Activated CD8-positive, alpha-beta memory T cell treated with anti-CD3 and anti-CD28 coated beads for 1 hour (primary cell): ENCODE data around the gene PHLDA2.
A peak's percentile ranks its signal among the peaks of the same experiment; 100 is the strongest.
"Not testable (repeated sequence)": the region's sequence is repeated elsewhere in the genome, so short reads cannot be mapped to it uniquely, and the experiment has no call there.

Experiments used
- DNase-seq, 2 donors: peaks; one replicate each; pipeline ENCODE4 v3.0.0-alpha.2; 2020; ENCODE audit warnings: low read depth in 1 of 2; ENCODE audit errors: extremely low read depth in 1 of 2

The PHLDA2 gene

DNA sequence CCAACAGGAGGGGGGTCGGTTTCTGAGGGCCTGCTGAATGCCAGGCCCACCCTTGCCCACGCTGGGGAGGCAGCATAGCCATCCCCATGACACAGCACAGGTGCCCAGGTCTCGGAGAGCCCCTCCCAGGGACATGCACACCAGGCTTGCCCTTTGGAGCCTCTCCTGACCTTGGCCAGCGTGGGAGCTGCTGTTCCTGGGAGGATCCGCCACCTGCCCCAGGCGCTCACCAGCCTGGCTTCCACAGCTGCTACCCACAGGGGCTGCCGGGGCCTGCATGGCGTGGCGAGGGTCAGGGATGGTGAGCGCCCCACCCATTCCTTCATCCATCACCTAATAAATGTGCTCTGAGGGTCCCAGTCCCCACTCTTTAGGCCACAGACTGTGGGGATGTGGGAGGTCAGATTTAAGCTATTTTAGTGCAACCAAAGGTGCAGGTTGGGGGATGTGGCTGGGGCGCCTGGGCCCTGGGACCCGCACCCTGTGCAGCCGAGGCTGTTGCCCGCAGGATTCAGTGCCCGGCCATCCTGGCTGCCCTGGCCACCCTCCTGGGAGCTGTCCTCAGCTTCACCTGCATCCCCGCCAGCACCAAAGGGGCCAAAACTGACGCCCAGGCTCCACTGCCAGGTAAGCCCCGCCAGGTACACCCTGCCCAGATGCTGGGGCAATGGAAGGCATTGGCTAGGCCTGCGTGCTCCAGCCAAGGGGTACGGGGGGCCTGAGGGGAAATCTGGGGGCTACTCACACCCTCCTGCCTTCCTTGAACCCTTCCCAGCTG, 12.9 kb downstream of the PHLDA2 start:
- DNase-seq: no peak

DNA sequence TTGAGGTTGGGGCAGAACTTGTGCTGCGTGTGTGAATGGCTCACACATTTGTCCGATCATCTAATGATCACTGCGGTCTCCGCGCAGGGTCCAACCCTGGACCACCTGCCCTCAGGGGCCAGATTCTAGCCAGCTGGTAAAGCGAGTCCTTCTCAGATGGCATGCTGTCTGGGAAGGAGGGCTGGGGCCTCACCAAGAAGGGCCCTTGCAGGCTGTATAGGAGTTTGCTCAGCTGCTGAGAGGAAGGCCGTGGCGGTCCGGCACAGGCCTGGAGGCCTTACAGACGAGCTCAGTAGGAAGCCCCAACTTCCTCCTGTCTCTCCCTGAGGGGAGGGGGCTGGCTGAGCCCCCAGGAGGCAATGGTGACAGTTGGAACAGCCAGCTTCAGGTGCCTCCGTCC, 13.7 kb downstream of the PHLDA2 start:
- DNase-seq: no peak

DNA sequence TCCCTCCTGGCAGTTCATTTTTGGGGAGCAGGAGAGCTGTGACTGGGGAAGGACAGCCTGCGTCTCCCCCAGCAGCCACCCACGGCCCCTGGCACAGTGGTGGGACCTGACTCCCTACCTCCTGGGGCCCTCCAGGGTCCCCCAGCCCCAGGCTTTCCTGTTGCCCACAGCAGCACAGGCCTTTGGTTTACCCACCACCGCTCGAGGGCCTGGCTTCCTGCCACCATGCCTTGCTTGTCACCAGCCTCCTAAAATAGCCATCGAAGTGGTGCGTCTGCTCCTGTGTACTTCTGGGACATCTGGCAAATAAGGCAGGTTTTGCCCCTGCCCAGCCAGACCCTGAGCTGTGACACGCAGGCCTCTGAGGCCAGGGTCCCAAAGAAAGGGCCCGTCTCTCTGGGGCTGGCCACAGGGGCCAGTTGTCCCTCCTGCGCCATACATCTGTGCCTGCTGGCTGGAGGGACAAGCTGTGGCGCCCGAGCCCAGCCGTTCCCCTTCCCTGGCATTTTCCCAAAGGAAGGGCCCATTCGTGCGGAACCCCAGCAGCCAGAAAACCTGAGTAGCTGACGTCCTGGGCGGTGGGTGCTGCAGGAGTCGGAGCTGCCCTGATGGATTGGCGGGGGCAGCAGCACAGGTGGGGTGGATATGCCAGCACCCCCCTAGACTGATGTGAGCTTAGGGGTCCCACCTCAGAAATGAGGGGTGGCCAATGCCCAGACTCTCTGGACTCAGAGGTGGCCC, 14.6 kb downstream of the PHLDA2 start:
- DNase-seq: no peak

DNA sequence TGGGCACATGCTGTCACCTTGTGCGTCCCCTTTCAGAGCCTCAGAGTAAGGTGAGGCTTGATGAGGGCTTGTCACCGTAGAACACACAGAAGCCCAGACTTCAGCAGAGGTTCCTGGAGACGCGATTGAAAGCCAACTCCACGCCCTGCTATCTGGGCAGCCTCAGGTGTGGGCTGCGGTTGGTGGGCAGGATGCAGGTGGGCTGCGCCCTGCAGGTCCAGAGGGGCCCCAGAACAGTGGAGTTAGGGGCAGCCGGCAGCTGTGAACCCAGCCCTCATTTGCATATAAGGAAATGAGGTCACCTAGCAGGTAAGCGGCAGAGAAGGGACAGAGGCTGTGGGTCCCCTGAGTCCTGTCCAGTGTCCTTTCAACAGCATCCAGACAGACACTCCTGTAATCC, 15.4 kb downstream of the PHLDA2 start:
- no peak for DNase-seq

DNA sequence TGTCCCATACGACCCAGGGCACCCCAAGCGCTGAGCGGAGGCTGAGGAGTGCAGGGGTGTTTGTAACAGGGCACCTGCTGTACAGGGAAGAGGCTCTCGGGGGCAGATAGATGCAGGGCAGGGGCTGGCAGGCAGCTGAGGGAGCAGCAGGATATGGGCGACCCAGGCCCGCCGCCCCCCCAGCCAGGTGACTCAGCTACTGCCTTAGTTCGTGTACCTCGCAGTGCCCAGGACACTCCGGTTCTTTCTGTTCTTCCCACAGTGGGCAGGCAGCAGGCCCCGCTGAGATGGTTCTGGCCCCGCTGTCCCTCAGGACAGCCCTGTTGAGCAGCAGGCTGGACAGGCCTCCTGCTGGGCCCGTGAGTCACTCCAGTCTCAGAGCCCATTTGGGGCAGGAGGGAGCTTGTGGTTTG, 16.2 kb downstream of the PHLDA2 start:
- no peak for DNase-seq

DNA sequence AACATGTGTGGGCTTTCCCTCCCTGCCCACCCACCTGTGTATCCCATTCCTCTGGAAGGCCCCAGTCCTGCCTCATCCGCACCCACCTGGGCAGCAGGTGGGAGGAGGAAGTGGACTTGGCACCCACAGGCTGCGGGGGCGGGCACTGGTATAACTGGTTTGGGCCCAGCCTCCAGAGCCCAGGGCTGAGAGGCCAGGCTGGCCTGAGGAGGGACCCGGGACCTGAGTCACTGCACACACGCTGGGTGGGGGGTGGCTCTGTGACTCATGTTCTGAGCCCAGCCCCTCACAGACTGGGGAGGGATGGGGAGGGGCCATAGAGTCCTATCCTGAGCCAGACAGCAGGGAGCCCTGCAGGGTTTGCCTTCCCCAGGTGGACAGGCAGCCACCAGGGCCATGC, 16.7 kb downstream of the PHLDA2 start:
- DNase-seq: no peak

DNA sequence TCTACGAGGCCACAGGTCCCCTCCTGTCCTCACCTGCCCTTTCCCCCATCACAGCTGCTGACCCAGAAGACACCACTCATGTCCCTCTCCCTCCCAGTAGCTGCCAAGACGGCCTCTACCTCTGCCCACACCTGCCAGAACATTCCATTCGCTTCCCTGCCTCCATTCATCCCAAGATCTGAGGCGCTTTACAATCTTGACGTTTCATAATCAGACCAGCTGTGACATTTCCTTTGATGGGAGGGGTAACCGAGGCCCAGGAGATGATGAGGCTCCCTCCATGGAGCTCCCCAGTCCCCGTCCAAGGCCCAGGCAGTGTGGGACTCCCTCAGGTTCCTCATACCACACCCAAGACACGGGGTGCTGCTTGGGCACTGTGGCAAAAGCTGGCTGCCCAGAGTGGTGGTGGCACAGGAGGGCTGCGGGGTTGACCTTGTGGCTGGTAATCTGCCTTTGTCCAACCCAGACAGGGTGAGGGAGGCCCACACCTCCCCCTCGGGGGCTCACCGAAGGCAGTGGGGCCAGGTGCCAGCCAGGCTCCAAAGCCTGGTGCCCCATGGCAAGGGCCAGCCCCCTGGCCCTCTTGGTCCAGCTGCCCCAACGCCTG, 17.3 kb downstream of the PHLDA2 start:
- no peak for DNase-seq

DNA sequence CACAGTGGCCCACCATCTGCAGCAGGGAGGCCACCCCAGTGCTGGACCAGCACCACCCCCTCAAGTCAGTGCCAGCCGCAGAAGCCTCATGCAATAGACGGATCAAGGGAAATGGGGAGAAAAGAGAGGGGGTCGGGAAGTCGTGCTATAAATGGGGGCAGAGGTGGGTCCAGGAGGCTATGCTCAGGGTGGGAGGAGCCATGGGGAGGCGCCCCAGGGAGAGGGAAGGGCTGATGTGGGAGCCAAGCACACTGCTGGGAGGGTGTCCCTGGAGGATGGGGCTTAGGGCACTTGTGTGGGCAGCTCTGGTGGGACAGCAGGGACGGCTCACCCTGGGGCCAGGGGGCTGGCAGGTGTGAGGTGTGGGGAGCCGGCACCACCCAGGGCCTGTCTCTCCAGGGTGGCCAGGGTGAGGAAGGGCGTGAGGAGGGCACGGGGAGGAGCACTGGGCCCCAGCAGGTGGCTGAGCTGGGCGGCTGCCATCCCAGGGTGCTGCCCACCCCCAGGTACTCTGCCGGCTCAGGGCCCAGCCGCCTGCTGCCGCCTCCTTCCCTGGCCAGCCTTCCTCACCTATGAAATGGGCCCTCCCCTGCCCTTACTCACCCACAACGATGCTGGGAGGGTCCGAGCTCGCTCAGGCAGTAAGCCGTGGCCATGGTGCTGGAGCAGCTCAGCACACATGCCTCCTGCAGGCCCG, 18.0 kb downstream of the PHLDA2 start:
- no peak for DNase-seq

DNA sequence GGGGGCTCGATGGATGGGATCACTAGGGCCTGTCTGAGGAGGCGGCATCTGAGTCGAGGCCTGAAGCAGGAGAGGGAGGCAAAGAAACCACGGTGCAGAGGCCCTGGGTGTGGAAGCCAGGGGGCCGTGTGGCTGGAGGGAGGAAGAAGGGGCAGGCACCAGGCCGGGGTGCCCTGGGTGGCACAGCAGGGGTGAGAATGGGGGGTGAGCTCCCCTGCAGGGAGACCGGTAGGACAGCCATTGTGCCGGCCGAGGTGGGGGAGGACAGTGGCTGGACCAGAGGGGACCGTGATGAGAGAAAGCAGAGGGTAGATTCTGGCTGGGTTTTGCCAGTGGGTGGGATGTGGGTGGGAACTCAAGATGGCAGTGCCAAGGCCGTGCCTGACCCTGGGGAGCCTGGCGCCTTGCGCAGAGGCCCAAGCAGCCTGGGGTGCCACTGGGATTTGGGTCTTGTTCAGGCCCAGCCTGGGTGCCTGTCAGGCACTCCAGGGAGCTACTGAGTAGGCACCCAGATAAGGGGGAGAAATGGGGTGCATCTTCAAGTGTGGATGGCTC, 18.7 kb downstream of the PHLDA2 start:
- no peak for DNase-seq

DNA sequence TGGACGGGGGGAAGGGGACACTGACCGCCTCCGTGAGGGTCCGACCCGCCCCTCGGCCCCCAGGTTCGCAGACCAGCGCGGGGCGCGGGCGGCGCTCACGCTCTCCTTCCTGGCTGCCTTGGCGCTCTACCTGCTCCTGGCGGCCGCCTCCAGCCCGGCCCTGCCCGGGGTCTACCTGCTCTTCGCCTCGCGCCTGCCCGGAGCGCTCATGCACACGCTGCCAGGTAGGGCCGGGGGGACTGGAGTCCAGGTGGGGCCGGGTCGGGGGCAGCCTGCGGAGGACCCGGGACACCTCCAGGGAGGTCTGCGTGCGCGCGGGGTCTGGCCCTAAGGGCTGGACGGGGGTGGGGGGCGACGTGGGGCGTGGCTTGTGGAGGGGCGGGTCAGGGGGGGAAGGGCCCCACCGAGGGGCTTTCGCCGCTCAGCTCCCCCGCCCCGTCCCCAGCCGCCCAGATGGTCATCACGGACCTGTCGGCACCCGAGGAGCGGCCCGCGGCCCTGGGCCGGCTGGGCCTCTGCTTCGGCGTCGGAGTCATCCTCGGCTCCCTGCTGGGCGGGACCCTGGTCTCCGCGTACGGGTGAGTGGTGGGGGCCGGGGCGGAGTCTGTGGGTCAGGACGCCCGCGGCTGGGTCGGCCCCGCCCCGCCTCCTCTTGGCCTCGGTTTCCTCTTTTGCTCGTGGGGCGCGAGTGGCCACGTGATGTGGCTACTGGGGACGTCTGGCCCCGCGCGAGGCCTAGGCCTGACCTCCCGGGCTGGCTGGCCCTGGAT, 19.9 kb downstream of the PHLDA2 start:
- DNase-seq: no peak

DNA sequence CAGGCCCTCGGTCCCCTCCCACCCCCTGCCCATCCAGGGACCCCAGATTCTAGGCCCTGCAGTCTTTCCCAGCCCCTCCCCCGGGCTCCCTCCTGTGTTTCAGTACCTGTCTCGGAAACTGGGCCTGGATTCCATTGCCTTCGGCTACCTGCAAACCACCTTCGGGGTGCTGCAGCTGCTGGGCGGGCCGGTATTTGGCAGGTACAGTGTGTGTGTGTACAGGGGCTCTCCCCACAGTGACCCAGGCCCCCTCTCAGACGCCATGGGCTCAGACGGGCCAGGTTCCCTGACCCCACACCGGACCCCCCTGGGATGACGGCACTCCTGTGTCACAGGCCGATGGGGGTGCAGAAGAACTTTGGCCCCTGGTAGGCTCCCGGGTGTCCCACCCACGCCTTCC, 21.1 kb downstream of the PHLDA2 start:
- no peak for DNase-seq

DNA sequence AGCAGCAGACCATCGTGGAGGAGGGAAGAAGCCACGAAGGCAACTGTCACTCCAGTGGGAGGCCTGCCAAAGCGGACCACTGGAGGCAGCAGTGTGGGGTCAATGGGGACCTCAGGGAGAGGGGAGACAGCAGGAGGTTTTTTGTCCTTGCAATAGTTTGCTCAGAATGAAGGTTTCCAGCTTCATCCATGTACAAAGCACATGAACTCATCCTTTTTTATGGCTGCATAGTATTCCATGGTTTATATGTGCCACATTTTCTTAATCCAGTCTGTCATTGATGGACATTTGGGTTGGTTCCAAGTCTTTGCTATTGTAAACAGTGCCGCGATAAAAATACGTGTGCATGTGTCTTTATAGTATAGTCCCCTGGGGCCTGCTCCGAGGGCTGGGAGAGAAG, 23.9 kb downstream of the PHLDA2 start:
- not testable (repeated sequence) for DNase-seq

DNA sequence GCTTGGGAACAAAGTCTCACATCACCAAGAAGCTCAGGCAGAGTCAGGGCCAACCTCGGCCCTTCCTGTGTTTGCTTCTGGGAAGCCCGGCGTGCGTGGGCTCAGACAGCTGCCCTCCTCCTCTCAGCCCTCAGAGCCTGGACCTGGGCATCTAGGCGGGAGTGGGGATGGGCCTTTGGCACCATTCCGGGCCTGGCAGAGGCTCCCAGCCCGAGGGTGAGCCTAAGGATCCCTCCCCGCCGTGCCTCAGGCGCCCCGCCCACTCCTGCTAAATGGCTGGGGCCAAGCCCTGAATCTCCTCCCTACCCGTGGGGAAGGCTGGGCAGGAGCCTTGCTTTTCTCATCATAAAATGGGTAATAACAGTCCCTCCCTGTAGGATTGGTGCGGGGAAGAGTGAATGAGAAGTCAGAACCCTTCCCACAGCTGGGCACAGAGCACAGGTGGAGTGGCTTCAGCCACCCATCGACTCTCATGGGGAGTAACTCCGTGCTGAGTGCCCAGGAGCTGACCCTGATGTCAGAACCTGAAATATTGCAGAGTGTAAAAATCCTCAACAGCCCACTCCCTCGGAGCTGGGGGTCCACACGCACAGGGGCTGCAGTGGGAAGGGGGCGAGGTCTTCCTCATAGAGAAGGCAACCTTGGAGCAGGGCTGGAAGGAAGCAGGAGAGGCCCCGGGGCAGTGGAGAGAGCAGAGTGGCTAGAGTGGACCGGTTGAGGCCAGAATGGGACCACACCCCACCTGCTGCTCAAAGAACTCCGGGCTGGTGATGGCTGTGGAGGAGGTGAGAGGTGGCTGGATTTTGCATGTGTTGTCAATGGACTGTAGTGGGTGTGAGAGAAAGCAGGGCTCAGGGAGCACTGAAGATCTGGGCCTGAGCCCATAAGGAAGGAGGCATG, 24.8 kb downstream of the PHLDA2 start:
- DNase-seq: no peak

DNA sequence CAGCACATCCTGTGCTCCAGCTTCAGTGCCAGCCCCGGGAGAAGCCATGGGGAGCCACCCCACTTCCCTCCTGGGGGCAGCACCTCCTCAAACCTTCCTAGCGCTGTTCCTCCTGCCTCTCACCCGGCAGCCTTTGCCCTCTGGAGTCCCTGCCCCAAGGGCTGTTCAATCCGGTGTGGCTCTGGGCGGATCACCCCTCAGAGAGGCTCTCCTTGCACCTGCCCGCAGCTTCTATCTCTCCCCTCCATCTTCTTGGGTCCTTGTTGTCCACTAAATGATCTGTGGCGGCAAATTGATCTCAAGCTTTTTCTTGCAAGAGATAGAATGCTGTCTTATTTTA, 25.6 kb downstream of the PHLDA2 start:
- no peak for DNase-seq

DNA sequence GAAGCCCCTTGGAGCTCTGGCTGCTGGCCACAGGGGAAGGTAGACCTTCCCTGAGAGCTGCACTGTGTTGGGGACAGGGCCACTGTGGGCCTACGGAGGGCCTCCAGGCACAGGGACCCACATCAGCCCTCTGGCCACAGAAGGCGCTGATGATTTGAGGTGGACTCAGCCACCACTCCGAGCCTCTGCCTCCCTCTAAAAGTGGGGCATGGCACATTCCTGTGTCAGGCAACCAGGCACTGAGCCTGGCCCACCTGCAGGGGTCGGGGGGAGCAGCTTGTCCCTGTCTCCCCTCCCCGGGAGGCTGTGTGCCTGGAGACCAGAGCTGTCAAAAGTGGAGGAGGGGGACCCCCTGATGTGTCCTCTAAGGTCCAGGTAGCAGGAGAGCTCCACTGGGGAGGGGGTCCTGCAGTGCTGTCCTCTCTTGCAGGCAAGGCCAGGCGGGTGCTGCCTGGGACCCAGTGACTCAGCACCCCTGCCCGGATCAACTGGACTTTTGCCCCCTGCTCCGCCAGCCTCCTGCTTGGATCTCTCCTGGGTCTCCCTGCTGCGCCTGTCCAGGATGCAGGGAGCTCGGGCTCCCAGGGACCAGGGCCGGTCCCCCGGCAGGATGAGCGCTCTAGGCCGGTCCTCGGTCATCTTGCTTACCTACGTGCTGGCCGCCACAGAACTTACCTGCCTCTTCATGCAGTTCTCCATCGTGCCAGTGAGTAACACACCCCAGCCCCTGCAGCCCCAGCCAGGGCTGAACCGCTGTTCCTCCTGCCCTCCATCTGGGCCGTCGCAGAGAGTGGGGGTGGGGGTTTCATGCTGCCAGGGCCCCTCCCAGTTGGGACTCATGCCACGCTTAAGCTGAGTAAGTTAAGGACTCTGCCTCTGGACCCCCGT, 26.2 kb downstream of the PHLDA2 start:
- DNase-seq: no peak

DNA sequence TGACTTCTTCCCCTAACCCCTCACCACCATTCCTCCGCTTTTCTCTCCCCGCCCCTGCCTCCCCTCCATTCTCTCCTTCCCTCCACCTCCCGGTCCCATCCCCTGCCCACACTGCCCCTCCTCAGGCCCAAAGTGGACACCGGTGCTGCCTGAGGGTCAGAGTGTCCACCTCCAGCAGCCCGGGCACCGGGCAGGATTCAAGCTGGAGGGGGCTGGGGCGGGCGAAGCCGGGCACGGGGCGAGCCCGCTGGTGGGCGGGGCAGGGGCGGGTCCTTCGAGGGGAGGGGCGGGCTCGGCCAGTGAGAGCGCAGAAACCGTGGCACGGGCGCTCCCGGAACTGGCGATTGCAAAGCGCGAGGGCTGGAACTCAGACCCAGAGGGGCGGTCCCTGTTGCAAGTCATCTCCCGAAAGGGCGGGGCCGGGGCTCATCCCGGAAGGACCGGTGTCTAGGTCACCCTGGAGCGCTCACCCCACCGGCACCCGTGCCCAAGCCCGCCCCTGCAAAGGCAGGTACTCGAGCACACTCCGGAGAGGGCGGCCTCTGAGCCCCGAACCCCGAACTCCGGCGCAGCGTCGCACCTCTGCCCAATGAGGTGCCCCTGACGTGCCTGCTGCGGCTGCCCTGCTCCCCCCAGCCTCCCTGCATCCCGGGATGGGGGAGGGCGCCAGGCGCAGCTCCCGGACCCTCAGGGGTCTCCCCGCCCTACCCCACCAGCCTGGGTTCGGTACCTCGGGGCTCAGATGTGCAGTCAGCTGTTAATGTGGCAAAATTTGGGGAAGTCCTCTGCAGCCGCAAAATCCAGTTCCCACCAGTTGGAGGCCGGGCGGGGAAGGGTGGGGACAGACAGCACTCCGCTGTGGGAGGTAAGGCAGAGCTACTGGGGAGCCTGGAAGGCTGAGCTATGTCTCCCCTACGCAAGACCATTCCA, 27.1 kb downstream of the PHLDA2 start:
- DNase-seq: peak; percentile 68 to 78

DNA sequence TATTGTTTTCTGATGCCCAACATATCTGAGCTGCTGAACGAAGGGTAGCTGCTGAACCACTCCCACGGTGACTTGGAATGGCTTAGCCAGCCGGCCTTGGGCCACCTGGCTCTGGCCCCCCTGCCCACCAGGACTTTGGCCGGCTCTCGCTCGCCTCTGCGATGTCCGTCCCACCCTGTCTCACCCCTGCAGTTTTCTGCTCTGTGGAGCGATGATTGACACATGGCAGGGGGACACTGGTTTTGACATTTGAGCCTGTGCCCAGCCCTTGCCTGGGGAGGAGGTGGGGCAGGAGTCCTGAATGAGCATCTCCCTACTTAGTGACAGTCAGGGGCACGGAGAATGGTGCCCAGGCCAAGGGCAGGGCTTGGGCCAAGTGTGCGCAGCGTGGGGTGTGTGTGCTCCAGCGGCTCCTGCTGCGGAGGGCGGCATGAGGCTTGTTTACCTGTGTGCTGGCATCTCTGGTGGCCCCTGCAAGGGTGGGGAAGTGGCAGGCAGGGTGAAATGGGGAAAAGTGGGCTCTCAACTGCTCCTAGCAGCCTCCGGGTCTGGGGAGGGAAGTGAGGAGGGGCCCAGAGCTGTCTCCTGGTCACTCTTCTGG, 27.9 kb downstream of the PHLDA2 start:
- no peak for DNase-seq
